GM10266 (cell line): ENCODE measurements around the gene RWDD1.

Experiments
- DNase-seq: peaks from one replicate; pipeline ENCODE4 v3.0.0; 2012; ENCODE audit errors: extremely low spot score
- TF ChIP-seq, protein P1 (sequence below): IDR thresholded peaks from 2 replicates; pipeline ENCODE4 v1.5.1; 2012; ENCODE audit warnings: mild to moderate bottlenecking, low read depth; ENCODE audit not compliant: control insufficient read depth, insufficient read depth; ENCODE audit errors: missing control alignments

Gene RWDD1

DNA sequence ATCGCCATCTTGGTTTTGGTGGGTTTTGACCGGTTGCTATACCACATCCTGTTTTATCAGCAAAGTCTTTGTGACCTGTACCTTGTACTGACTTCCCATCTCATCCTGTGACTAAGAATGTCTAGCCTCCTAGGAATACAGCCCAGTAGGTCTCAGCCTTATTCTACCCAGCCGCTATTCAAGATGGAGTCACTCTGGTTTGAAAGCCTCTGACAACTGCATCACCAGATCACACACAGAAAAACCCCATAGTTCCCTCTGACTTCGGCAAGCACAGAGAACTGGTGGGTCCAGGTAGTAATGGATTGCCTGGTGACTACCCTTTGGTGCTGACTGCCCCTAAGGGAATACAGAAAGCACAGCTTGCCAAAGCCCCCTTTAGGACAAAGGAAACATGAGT is 34.6 kb downstream of the RWDD1 start:
- TF ChIP-seq, protein P1, sequence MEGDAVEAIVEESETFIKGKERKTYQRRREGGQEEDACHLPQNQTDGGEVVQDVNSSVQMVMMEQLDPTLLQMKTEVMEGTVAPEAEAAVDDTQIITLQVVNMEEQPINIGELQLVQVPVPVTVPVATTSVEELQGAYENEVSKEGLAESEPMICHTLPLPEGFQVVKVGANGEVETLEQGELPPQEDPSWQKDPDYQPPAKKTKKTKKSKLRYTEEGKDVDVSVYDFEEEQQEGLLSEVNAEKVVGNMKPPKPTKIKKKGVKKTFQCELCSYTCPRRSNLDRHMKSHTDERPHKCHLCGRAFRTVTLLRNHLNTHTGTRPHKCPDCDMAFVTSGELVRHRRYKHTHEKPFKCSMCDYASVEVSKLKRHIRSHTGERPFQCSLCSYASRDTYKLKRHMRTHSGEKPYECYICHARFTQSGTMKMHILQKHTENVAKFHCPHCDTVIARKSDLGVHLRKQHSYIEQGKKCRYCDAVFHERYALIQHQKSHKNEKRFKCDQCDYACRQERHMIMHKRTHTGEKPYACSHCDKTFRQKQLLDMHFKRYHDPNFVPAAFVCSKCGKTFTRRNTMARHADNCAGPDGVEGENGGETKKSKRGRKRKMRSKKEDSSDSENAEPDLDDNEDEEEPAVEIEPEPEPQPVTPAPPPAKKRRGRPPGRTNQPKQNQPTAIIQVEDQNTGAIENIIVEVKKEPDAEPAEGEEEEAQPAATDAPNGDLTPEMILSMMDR, result no peak
- DNase-seq, result no peak

DNA sequence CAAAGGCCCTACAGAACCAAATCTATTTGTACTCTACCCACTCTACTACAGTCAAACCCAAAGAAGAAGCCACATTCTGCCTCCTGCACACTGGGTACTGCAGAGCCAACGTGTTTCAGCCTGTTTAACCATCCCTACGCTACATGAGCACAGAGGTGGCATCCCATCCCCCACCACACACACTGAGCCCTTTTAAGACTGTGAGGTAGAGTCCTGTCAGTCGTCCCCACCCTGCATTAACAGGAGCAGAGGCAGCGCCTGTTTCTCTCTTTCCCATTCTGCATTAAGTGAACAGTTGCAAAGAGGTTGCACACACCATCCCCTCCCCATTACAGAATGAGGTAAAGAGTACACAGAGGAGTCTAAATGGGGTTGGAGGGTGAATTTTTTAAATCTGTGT is 39.8 kb downstream of the RWDD1 start:
- TF ChIP-seq, protein P1, result no peak

DNA sequence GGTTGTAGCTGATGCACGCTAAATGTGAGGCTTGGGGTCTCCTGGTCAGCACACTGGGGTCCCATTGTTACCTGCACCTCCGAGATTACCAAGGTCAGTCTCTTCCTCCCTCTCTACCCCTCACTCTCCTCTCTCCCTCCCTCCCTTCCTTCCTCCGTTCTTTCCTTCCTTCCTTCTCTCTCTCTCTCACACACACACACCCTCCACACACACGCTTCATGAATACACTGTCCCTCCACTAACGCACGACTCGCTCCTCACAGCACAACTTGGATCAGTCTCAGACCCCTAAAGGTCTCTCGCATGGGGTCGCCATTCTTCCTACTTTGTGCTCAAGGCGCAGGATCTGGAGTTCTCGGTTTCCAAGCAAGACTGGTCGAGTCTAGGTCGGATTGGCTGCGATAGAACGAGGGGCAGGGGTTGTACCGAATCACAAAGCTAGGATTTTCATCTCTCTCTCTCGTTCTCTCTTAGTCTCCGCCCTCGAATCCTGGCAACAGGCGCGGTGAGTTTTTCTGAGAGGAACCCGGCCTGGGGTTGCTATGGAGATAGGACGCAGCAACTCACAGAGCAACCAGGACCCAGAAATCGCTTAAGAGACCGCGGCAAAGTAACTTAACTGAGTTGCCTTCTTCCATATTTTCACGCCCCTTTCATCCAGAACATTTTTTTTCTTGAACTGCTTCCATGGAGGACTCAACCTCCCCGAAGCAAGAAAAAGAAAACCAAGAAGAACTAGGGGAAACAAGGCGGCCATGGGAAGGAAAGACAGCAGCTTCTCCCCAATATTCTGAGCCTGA is 44.8 kb downstream of the RWDD1 start, which contains the start of gene RSPH4A:
Gene RSPH4A, plus strand, starts transcription at position 543 of the 800 bp plus-strand sequence. Its CDS starts 145 bp downstream, at position 688.
- TF ChIP-seq, protein P1, result peak; percentile 14
- DNase-seq, result peak; percentile 78

More for the DNA sequence above, 39.8 kb downstream of the RWDD1 start:
- no peak for DNase-seq

DNA sequence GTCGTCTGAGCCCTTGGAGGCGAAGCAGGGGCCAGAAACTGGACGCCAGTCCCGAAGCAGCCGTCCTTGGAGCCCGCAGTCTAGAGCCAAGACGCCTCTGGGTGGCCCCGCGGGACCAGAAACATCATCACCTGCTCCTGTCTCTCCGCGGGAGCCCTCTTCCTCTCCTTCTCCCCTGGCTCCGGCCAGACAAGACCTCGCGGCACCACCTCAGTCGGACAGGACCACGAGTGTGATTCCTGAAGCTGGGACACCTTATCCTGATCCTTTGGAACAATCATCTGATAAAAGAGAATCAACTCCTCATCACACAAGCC is 45.4 kb downstream of the RWDD1 start:
- TF ChIP-seq, protein P1, result no peak
- peak; percentile 13 for DNase-seq

DNA sequence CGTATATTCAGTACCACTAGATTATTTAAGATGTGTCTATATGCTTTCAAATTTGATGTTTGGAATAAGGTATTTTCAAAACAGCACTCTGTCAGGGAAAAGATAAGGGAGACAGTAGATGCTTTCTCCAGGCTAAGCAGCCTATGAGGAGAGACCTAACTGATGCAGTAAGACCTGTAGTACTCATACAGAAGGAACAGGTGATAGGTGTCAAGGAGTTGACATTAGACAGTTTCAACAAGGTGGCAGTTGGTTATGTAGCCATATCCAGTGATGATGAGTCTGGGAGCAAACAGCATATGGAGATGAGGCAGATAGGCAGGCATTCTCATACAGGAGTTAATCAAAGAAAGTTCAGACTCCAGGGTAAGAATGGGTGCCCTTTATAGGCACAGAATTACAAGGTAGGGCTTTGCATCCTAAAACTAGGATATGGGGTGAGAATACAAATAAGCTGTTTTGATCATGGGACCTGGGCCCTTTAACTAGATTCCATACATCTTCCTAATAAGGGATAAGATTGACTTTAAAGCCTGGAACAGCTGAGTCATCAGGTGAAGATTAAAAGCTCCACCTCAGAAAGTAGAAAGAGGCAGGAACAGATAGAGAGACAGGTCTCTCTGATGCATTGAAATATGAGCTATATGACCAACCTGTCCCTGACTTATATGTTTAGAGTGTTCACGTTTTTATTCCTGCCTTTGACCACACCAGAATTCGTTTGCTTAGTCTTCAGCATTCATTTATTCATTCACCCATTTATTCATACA is 52.9 kb downstream of the RWDD1 start:
- DNase-seq, result no peak
- TF ChIP-seq, protein P1, result no peak

DNA sequence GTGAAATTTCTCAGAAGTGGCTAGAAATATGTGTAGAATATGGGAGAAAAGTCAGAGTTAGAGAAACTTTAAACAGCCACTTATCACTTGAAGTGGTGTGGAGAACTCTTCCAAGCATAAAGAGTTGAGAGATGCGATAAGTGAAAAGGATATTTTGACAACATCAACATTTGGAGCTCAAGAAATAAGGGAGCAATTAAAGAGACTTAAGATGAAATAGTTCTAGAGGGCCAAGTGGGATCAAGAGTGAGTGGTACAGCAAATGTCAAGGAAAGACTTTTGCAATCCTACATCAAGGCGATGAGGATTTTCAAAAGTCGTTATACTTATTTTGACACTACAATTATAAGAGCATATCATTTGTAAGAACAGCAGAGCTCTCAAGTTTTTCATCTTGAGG is 54.6 kb downstream of the RWDD1 start:
- TF ChIP-seq, protein P1, result no peak
- no peak for DNase-seq

DNA sequence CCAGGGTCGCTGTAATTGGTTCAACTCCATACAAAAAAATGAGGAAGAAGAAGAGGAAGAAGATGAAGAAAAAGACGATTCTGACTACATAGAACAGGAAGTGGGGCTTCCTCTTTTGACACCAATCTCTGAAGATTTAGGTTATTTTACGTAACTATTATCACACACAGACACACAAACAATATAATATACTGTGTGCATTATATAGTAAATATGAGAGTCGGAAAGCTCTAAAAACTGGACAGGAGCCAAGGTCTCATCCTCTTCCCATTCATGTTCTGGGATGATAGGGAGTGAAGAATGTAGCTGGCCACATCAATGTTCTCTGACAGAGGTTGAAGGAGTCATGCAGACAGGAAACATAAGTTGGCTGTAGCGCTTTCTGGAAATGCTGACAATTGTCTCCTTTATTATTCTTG is 58.3 kb downstream of the RWDD1 start:
- no peak for DNase-seq
- TF ChIP-seq, protein P1, result no peak
